ENCODE measurements around the gene NEK11. TPM values are rescaled to one million over a fixed set of nuclear protein-coding genes. Genes with fewer than 3 reads are reported as not detected.
A peak's percentile ranks its signal among the peaks of the same experiment; 100 is the strongest.

NEK11 gene
- total RNA-seq, 2 donors from 2014 or later = 7.4 to 14.0 TPM

DNA sequence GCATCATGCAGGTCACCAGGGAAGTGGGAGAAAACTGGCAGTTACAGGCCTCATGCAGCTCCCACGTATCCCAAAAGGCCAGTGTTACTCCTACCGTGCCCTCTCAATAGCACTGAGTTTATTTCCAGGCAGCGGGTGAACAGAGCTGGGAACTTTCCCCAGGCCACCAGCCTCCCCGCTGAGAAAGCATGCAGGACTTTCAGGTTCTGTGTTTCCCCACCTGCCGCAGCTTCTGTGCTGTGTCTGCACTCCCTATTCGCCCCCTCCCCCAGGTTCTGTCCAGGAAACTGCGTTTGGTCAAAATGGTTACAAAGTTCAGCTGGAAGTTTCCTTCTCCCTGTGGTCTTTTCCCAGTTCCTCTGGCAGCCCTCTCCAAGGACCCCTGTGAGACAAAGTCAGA, 21.4 kb downstream of the NEK11 start:
- no peak for TF ChIP-seq POLR2A (IDR thresholded peaks at IDR 0.05)
- TF ChIP-seq, protein P1, sequence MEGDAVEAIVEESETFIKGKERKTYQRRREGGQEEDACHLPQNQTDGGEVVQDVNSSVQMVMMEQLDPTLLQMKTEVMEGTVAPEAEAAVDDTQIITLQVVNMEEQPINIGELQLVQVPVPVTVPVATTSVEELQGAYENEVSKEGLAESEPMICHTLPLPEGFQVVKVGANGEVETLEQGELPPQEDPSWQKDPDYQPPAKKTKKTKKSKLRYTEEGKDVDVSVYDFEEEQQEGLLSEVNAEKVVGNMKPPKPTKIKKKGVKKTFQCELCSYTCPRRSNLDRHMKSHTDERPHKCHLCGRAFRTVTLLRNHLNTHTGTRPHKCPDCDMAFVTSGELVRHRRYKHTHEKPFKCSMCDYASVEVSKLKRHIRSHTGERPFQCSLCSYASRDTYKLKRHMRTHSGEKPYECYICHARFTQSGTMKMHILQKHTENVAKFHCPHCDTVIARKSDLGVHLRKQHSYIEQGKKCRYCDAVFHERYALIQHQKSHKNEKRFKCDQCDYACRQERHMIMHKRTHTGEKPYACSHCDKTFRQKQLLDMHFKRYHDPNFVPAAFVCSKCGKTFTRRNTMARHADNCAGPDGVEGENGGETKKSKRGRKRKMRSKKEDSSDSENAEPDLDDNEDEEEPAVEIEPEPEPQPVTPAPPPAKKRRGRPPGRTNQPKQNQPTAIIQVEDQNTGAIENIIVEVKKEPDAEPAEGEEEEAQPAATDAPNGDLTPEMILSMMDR (IDR thresholded peaks at IDR 0.05) = no peak
- no peak for TF ChIP-seq POLR2AphosphoS5 (IDR thresholded peaks at IDR 0.05)
- H3K4me1 ChIP-seq (replicated peaks) = no peaks in the 10 kb centered on the region
- no peak for DNase-seq (ENCODE audit: low spot score)
- H3K27ac ChIP-seq = no peak overlapping the region
- H3K27me3 ChIP-seq (replicated peaks; ENCODE audit: insufficient read depth) = no peaks in the 10 kb centered on the region
- no peaks in the 10 kb centered on the region for H3K9me3 ChIP-seq
- intact Hi-C loops (cut with DNase I) = no loop called here
- no peaks in the 10 kb centered on the region for H3K36me3 ChIP-seq
- H3K4me3 ChIP-seq = no peak overlapping the region
- 78% methylated on average over 7 of the region's 7 CpGs for WGBS

DNA sequence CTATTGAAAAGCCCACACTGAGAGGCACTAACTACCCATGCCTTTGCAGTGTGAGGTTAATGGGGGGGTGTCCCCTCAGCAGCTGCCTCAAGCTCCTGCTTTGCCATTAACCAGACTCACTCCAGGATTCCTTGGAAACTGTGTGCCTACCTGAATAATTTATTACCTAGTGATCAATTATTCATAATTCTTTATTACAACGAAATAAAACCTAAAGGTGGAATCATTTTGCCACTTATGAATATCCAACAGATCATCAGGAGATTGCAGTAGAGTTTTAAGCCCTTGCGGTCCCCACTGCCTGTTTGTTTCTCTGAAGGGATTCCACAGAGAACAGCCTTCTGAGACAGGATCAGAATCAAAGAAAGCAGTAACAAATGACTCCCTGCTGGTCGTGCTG, 23.3 kb downstream of the NEK11 start:
- Histone ChIP-seq H3K4me3 (no peak overlapping the region), H3K27ac (no peak overlapping the region), H3K9me3 (no peaks in the 10 kb centered on the region), H3K27me3 (replicated peaks; ENCODE audit: insufficient read depth) (no peaks in the 10 kb centered on the region), H3K4me1 (replicated peaks) (no peaks in the 10 kb centered on the region), H3K36me3 (no peaks in the 10 kb centered on the region)
- 70% methylated on average over 3 of the region's 3 CpGs for WGBS
- TF ChIP-seq, protein P1 (IDR thresholded peaks at IDR 0.05) = no peak
- no peak for TF ChIP-seq POLR2A (IDR thresholded peaks at IDR 0.05)
- no peak for TF ChIP-seq POLR2AphosphoS5 (IDR thresholded peaks at IDR 0.05)
- no peak for DNase-seq (ENCODE audit: low spot score)
- intact Hi-C loops (cut with DNase I) = no loop called here

DNA sequence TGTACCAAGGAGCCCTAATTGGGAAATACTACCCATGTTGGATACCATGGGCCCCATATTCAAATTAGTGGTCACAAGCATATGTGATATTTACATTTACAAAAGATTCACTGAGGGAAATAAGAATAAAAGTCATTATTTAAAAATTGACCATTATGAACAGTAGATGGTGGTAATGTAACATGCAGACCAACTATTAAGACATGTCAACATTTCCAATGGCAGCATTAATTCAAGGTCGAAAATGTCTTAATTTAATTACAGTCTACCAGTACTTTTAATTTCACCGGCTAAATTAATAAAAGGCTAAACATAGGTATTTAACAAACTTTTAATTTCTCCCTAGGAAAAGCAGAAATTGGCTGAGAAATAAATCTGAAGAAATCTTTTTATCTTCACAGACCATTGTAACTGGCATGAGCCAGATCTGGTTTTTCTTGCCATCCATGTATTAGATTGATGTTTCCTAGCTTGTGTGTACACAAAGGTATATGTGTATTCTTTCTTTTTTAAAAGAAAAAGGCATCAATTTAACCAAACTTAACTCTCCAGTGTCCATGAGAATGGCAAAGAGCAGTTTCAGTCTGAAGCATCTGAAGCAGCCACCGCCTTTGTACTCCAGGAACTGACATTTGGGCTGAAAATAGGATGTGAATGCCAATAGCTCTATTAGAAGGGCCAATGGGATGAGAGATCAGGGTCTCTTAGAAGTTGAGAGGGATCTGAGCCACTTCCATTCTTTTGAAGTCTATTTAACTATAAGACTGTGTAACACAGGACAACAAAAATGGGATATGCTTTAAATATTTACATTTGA, 26.6 kb downstream of the NEK11 start:
- H3K27me3 ChIP-seq (replicated peaks; ENCODE audit: insufficient read depth) = no peaks in the 10 kb centered on the region
- WGBS = 55% methylated on average over 3 of the region's 3 CpGs
- TF ChIP-seq POLR2A (IDR thresholded peaks at IDR 0.05) = no peak
- TF ChIP-seq, protein P1 (IDR thresholded peaks at IDR 0.05) = peak in 1 of 4 experiments; percentile 46
- TF ChIP-seq POLR2AphosphoS5 (IDR thresholded peaks at IDR 0.05) = no peak
- DNase-seq (ENCODE audit: low spot score) = no peak
- no peak overlapping the region for H3K27ac ChIP-seq
- intact Hi-C loops (cut with DNase I) = no loop called here
- H3K4me3 ChIP-seq = no peak overlapping the region
- H3K9me3 ChIP-seq = no peaks in the 10 kb centered on the region
- no peaks in the 10 kb centered on the region for H3K4me1 ChIP-seq (replicated peaks)
- no peaks in the 10 kb centered on the region for H3K36me3 ChIP-seq

DNA sequence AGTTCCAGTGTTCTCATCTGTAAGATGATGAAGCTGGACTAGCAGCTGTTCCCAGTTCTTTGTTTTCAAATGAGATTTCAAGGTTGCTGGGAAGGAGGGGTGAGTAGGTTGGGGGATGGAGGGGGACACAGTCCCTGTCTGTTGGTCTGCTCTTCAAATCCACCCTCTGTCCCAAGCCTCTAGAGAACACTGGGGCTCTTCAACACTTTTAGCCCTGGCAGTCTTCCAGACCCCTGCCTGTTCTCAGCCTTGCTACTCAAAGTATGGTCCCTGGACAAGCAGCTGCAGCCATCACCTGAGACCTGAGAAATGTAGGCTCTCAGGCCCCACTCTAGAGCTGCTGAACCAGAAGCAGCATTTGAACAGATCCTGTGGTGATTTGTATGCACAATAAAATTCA, 41.3 kb downstream of the NEK11 start:
- Histone ChIP-seq H3K4me3 (no peak overlapping the region), H3K36me3 (no peaks in the 10 kb centered on the region), H3K27me3 (replicated peaks; ENCODE audit: insufficient read depth) (no peaks in the 10 kb centered on the region), H3K9me3 (no peaks in the 10 kb centered on the region), H3K27ac (no peak overlapping the region), H3K4me1 (replicated peaks) (no peaks in the 10 kb centered on the region)
- intact Hi-C loops (cut with DNase I) = no loop called here
- no peak for DNase-seq (ENCODE audit: low spot score)
- no peak for TF ChIP-seq POLR2A (IDR thresholded peaks at IDR 0.05)

DNA sequence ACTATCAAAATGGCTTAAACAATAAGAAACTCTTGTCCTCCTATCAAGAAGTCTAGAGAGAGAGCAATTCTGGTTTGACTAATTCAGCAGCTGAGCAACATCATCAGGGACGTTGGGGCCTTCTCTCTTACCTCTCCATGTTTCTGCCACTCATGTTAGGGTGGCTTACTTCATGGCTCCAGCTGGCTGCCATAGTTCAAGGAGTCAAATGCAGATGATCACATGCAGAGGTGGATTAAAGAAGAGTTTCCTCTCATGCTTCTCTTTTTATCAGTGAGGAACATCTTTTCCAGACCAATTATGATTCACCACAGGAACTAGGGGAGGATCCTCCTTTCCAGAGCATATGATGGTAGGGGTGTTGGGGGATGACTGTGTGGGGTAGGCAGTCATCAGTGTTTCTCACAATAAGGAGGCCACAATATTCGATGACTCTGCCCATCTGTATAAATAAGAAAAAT, 45.5 kb downstream of the NEK11 start:
- no peaks in the 10 kb centered on the region for H3K4me1 ChIP-seq (replicated peaks)
- H3K36me3 ChIP-seq = no peaks in the 10 kb centered on the region
- no peak overlapping the region for H3K4me3 ChIP-seq
- WGBS = 52% methylated on average over 2 of the region's 2 CpGs
- TF ChIP-seq POLR2AphosphoS5 (IDR thresholded peaks at IDR 0.05) = no peak
- TF ChIP-seq, protein P1 (IDR thresholded peaks at IDR 0.05) = no peak
- TF ChIP-seq POLR2A (IDR thresholded peaks at IDR 0.05) = no peak
- no peak overlapping the region for H3K27ac ChIP-seq
- DNase-seq (ENCODE audit: low spot score) = no peak
- no peaks in the 10 kb centered on the region for H3K27me3 ChIP-seq (replicated peaks; ENCODE audit: insufficient read depth)
- intact Hi-C loops (cut with DNase I) = no loop called here
- no peaks in the 10 kb centered on the region for H3K9me3 ChIP-seq

Measured in prostate gland (tissue), 2 donors.